GM23248 (cell line): Measurements from ENCODE around the gene FNDC11.

Source experiments
- EZH2 ChIP-seq: fragments of 200-600 bp; sonication (generic); IDR thresholded peaks from 2 replicates; pipeline ENCODE4 v1.6.1; 2018; ENCODE audit warnings: antibody characterized with exemption, mild to moderate bottlenecking; ENCODE audit not compliant: insufficient read depth, poor library complexity, severe bottlenecking
- EZH2phosphoT487 ChIP-seq: fragments of 200-600 bp; sonication (generic); IDR thresholded peaks from 2 replicates; pipeline ENCODE4 v1.6.1; 2018; ENCODE audit warnings: antibody characterized with exemption, moderate library complexity, mild to moderate bottlenecking, low read depth; ENCODE audit not compliant: insufficient read depth

GRCh38 chr20:63546256-63546955 is 7.6 kb upstream of the FNDC11 start:
- no peak for TF ChIP-seq EZH2phosphoT487
- TF ChIP-seq EZH2, result no peak
